HG03025 (cell line): ENCODE data around the gene PHETA1.

ENCODE experiments used
- ATAC-seq: cut with Tn5 transposase; IDR thresholded peaks from one replicate; pipeline ENCODE4 v1.9.1; 2021; ENCODE audit warnings: mild to moderate bottlenecking, moderate library complexity; ENCODE audit not compliant: unreplicated experiment, low FRiP score

Gene PHETA1

DNA sequence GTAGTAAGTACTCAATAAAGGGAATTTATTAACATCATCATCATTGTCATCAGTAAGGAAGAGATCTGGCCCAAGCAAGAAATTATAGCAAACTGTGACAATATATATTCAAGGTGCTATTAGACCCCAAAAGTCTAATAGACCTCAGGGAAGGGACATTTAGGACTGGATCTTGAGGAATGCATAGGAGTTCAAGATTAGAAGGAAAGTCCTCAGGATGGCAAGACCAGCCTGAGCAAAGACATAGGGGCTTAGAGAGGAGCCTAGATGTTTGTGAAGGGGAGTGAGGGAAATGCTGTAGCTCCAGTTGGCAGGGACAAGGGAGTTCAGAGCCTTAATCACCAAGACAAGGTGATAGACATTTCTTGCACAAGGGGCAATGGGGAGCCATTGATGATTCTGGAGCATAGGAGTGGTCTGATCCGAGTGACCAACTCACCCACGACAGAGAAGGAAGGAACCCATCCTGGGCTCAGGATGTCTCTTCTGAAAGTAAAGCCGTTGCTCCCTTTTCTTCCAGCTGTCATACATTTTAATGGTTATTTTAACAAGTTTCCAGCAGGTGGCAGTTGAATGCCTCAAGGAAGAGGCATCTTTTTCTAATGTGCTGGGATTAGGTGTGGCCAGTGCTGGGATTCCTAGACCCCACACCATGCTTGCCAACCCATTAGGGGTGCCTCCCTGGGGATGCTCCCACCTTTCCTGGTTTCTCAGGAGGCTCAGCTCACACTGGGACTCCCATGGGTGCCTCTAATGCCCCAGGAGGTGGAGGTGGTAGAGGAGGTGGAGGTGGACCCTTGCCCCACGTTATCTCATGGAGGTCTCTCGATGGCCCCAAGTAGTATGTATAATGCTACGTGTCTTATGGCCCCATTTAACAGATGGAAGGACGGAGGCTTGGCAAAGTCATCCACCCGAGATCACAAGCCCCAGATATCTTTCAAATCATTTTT is 37.8 kb downstream of the PHETA1 start:
- ATAC-seq, result no peak

DNA sequence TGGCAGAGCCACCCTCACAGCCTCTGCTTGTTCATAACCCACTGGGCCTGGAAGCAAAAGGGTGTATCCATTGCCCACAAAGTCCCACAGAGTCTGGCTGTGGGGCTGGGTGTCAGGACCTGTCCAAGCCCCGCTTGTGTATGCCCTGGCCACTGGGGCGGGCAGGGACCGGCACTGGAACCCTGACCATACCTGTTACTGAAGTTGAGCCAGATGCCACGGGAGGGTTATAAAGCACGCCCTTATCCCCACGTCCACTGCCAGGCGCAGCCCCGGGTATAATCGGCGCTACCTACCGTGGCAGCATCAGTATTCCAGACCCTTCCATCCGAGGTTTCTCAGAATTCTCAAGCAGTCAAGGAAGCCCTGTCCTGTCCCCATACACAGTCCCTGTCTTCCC is 40.8 kb downstream of the PHETA1 start:
- no peak for ATAC-seq

GRCh38 chr12:111327474-111327873 is 41.4 kb downstream of the PHETA1 start:
- ATAC-seq, result no peak

DNA sequence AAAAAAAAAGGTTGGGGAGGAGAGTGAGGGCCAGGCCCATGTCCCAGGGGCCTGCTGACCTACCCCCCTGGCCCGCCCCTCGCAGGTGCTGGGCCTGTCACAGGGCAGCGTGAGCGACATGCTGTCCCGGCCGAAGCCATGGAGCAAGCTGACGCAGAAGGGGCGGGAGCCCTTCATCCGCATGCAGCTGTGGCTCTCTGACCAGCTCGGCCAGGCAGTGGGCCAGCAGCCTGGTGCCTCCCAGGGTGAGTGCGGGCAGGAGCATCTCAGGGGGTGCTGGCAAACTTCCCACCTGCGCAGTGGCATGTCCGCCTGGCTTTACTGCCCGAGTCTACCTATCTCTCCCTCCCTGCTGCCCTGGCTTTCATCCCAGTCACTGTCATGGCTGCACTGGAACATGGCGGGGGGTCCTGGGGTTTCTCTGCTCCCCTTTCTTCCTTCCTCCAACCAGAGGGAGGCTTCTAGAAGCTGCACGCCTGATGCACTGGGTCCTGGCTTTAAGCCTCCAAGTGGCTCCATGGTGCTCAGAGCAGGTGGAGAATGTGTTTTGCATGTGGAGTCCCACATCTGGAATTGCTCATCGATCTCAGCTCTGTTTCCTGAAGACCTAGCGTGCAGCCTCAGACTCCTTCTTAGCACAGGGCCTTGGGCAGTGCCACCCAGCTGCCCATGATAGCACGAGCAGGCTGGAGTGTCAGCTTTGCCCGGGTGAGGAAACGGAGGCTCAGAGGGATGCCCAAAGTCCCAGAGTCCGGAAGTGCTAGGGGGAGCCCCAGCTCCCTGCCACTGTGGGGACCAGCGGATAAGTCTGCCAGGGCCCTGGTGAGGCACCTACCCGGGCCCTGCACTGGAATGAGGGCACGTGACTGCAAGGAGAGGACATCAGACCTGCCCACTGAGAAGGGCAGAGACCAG is 46.3 kb downstream of the PHETA1 start:
- no peak for ATAC-seq

- ATAC-seq, result no peak
Measured at GRCh38 chr12:111321317-111321716, 47.6 kb downstream of the PHETA1 start.

DNA sequence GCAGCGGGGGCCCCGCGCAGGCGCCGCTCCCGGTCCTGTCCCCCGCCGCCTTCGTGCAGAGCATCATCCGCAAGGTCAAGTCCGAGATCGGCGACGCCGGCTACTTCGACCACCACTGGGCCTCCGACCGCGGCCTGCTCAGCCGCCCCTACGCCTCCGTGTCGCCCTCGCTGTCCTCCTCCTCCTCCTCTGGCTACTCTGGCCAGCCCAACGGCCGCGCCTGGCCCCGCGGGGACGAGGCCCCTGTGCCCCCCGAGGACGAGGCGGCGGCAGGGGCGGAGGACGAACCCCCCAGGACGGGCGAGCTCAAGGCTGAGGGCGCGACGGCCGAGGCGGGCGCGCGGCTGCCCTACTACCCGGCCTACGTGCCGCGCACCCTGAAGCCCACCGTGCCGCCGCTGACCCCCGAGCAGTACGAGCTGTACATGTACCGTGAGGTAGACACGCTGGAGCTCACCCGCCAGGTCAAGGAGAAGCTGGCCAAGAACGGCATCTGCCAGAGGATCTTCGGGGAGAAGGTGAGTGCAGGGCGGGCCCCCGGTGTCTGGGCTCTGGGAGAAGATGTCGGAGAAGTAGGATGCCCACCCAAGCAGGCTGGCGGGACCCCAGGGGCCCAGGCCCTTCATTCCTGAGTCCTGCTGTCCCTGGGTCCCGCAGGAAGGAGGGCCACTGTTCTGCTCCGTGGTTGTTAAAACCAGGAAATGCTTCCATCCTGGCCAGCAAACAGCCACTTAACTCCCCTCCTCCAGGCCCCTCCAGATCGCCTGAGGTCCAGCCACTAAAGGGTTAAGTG is 48.4 kb downstream of the PHETA1 start:
- no peak for ATAC-seq

DNA sequence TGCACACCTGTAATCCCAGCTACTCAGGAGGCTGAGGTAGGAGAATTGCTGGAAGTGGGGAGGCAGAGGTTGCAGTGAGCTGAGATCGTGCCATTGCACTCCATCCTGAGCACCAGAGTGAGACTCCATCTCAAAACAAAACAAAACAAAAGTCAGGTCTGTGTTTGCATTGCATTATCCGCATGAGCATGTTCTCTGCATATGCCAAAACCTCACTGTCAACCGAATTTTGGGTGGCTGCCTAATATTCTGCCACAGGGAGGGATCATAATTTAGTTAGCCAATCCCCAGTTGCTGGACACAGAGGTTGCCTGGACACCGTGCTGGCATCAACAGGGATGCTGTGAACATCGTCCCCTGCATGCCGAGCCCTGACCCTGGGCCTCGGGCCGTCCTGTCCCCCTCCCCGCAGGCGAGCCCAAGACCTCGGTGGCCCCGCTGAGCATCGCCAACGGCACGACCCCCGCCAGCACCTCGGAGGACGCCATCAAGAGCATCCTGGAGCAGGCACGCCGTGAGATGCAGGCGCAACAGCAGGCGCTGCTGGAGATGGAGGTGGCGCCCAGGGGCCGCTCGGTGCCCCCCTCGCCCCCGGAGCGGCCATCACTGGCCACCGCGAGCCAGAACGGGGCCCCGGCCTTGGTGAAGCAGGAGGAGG is 49.2 kb downstream of the PHETA1 start:
- ATAC-seq, result no peak

GRCh38 chr12:111318450-111318849 is 50.4 kb downstream of the PHETA1 start:
- no peak for ATAC-seq

- no peak for ATAC-seq
Measured at GRCh38 chr12:111316671-111317070, 52.2 kb downstream of the PHETA1 start.

DNA sequence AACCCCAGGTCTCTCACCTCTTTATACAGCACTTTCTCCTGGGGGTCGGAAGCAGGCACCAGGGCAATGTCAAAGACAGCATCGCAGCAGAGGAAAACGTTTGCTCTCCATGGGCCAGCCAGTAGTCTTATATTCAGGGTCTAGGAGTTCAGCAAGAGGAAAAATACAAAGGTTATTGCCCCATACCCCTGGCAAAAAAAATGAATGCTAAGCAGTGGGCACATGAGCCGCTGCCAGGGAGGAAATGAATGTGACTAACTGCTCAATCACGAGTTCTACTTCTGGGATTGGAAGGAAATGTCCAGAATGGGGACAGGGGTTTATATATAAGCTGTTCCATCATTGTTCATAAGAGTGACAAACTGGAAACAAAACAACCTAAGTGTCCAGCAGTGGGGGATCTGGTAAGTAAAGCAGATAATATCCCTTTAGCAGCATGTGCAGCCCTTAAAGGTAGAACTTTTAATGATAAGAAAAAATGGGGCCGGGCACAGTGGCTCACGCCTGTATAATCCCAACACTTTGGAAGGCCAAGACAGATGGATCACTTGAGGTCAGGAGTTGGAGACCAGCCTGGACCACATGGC is 53.8 kb downstream of the PHETA1 start:
- ATAC-seq, result no peak

GRCh38 chr12:111313833-111314259 is 55.0 kb downstream of the PHETA1 start:
- ATAC-seq, result no peak

- ATAC-seq, result no peak
Measured at GRCh38 chr12:111312708-111313107, 56.2 kb downstream of the PHETA1 start.

DNA sequence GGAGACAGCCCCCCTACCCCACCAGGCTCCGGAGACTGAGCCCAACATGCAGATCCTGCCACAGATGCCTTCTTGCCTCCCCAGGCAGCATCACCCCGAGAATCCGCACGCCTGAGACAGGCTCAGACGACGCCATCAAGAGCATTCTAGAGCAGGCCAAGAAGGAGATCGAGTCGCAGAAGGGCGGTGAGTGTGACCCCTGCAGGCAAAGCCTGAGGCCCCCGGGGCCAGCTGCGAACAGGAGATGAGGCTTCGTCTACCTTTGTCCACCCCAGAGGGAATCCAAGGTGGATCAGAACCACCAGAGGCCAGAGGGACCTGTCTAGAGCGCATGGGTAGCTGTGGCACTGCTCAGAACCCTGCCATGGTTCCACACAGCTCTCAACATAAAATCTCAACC is 56.9 kb downstream of the PHETA1 start:
- no peak for ATAC-seq

DNA sequence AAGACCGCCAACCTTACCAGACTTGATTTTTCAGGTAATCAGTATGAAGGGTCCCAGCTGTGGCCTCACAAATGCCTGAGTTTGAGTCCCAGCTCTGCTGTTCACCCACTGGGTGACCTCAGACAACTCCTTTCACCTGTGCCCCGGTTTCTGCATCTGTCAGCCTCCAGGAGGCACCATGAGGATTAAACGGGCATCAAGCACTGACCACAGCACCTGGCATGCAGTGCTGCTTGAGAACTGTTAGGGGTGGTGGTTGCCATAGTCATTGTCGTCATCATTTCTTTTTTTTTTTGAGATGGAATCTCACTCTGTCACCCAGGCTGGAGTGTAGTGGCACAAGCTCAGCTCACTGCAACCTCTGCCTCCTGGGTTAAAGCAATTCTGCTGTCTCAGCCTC is 57.9 kb downstream of the PHETA1 start:
- no peak for ATAC-seq
